Fibroblast of the aortic adventitia (primary cell): Measurements from ENCODE around the gene RAB10. TPM values are rescaled to one million over a fixed set of nuclear protein-coding genes. Genes with fewer than 3 reads are reported as not detected.
A peak's percentile ranks its signal among the peaks of the same experiment; 100 is the strongest.

Source experiments
- DNase-seq: peaks from one replicate; pipeline ENCODE4 v3.0.0-alpha.2; 2010; ENCODE audit warnings: low read depth
- H3K4me3 ChIP-seq: 2 replicates; pipeline ENCODE4 v1.5.1; 2011; ENCODE audit warnings: low read depth, mild to moderate bottlenecking, control low read depth, low read length, moderate library complexity
- total RNA-seq: library from RNA; depleted of rRNA; stranded (reverse); fragments of >200 nt; gene quantifications from 2 replicates; pipeline ENCODE4 v1.2.3, GENCODE V29; 2012; ENCODE audit warnings: low replicate concordance
- TF ChIP-seq, protein P1 (sequence below): IDR thresholded peaks from 2 replicates; pipeline ENCODE4 v1.5.1; 2011; ENCODE audit warnings: mild to moderate bottlenecking, low read length, control low read depth, inconsistent platforms; ENCODE audit not compliant: insufficient read depth

RAB10 gene
- total RNA-seq, 1 donor: 234 TPM

DNA sequence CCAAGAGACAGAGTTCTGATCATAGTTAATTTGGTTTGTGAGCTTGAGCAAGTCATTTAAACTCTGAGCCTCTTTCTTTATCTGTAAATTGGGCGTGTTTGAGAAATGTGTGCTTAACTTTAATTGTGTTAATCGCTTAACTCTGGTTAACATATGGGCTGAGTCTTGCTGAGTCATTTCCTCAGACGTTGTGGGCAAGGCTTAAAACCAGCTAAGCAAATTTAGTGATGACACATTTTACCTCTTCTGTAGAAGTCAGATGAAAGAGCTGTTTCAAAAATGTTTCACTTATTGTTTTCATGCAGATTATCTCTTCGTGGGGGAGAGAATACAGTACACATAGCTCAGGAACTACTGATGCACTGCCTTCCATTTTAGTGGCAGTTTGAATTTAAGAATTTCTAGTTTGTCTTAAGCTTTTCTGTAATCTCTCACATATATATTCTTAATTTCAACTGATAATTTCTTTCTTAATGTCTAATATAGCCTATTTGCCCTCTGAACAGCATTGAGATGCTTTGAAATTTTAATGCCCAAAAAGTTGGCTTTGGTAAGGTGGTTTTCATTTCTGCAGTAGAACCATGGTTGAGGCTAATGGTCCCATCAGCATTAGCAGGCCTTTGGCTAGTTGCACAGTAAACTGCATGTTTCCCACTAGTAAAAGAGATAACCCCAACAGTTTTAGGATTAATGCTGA is 34.9 kb downstream of the RAB10 start:
- TF ChIP-seq, protein P1, sequence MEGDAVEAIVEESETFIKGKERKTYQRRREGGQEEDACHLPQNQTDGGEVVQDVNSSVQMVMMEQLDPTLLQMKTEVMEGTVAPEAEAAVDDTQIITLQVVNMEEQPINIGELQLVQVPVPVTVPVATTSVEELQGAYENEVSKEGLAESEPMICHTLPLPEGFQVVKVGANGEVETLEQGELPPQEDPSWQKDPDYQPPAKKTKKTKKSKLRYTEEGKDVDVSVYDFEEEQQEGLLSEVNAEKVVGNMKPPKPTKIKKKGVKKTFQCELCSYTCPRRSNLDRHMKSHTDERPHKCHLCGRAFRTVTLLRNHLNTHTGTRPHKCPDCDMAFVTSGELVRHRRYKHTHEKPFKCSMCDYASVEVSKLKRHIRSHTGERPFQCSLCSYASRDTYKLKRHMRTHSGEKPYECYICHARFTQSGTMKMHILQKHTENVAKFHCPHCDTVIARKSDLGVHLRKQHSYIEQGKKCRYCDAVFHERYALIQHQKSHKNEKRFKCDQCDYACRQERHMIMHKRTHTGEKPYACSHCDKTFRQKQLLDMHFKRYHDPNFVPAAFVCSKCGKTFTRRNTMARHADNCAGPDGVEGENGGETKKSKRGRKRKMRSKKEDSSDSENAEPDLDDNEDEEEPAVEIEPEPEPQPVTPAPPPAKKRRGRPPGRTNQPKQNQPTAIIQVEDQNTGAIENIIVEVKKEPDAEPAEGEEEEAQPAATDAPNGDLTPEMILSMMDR: no peak
- DNase-seq: peak; percentile 85
- H3K4me3 ChIP-seq: no peak overlapping the region

DNA sequence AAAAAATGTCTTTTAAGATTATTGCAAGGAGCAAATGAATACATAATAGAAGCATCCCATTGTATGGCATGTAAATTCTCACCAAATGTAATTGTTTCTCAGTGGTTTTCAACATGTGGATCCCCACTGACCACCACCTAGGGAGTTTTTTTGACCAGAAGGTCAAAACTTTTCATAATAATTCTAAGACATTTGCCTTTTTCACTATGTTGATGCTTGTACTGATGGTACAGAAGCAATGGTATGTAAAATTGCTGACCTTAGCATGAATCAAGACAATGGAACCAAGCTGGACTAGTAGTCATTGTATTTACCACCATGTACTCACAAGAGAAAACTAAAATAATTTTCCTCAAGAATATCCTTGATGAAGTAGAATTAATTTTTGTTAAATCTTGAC is 36.8 kb downstream of the RAB10 start:
- DNase-seq: no peak
- TF ChIP-seq, protein P1: no peak
- no peak overlapping the region for H3K4me3 ChIP-seq

DNA sequence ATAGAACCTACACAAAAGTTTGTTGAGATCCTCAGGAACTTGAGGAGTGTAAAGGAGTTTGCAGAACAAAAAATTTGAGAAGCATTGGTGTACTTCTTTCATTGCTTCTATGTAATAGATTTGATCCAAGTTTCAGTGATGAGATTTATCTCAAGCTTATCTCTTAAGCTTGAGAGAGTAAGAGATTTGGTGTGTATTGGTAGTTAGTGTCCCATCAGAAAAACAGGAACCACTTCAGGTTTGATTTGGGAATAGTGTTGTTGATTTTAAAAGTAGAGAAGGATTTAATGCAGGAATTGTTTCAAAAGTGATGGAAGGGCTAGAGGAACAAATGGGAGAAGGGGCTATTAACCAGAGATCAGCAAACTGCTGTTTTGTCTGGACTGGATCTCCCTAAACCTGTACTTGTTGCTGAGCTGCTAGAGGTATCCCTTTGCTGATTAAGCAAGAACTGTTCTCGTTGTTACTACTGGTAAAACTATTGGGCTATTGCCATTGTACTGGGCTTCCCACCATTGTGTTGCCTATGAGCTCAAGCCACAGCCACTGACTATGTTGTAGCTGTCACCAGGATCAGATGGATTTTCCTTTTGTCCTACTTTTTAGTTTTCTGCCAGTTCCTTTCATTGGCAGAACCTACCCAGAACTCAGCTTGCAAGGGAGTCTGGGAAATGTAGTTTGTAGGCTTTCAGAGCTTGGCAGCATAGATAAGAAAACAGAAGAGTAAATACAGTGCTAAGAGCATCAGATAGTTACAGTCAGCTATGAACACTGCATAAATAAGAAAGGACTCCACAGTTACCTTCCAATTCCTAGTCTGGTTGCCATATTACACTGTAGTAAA is 39.3 kb downstream of the RAB10 start:
- TF ChIP-seq, protein P1: no peak
- peak; percentile 59 for DNase-seq
- H3K4me3 ChIP-seq: no peak overlapping the region

DNA sequence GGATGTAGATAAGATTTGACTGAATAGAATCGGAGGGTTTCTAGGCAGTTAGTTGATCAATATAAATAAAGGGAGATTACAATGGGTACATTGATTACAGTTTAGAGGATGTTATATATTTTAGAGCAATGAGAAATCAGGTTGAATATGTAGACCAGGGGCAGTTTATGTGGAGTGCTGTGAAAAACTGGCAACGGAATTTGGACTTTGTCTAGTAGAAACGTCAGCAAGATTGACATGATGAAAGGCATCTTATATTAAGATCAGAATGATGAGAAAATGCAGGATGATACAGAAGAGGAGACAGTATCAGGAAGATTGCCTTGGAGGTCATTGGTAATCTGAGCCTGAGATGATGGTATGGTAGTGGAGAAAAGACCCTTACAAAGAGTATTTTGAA is 39.9 kb downstream of the RAB10 start:
- DNase-seq: no peak
- TF ChIP-seq, protein P1: no peak
- no peak overlapping the region for H3K4me3 ChIP-seq

DNA sequence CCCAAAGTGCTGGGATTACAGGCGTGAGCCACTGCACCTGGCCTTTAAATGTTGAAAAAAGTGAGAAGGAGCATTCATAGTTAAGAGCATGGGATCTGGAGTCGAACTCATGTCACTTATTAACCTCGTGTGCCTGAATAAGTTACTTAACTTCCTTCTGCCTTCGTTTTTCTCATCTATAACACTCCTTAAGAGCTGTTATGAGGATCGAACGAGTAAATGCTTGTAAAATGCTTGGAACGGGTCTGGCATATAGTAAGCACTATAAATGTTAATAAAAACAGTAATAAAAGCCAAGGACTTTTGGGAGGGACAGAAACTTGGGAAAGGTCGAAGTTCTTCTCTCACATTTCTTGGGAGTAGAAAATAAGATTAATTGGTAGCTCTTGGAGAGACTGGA is 40.8 kb downstream of the RAB10 start:
- no peak for DNase-seq
- no peak overlapping the region for H3K4me3 ChIP-seq
- TF ChIP-seq, protein P1: no peak

DNA sequence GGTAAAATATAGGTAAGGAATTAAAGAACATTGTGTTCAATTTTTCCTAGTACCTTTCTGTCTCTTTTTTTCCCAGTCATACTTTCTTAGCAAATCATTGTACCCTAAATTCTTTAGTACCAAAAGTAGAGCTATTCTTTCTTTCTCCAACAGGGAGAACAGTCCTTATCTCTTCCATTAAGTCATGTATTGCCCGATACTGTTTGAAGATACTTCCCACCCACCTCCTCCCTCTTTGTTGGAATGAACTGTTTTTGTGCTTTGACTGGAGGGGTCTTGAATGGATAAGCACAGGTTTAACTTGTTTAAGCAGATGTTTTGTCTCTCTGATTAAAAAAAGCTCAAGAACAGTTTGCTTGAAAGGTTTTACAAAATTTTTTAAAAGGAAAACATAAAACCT is 41.3 kb downstream of the RAB10 start:
- TF ChIP-seq, protein P1: no peak
- no peak for DNase-seq
- H3K4me3 ChIP-seq: no peak overlapping the region
